Panc1 (cell line): ENCODE results near the gene COL10A1. TPM values are rescaled to one million over a fixed set of nuclear protein-coding genes. Genes with fewer than 3 reads are reported as not detected.

Source experiments
- ATAC-seq: fragments of 200-7000 bp; cut with Tn5 transposase; 2 replicates; pipeline ENCODE4 v1.9.1; 2020; ENCODE audit warnings: mild to moderate bottlenecking, moderate library complexity
- BruUV-seq: library from RNA; stranded (reverse); fragments of 400-500 nt; replicated peaks from 2 replicates; lab custom pipeline; 2021; lab: Mats Ljungman, UMichigan
- CTCF ChIA-PET: fragments of 300-600 bp; sonication (Branson Sonifier 250); formaldehyde crosslinking; loops from one replicate; lab custom pipeline; 2022; ENCODE audit warnings: antibody characterized with exemption; lab: Charles Lee
- POLR2A ChIA-PET: fragments of 300-600 bp; sonication (Branson Sonifier 250); formaldehyde crosslinking; loops from one replicate; lab custom pipeline; 2022; ENCODE audit warnings: antibody characterized with exemption; lab: Charles Lee
- DNase-seq: peaks from one replicate; pipeline ENCODE4 v3.0.0-alpha.2; 2010; ENCODE audit warnings: low read depth, low spot score
- H3K27ac ChIP-seq: 2 replicates; pipeline ENCODE4 v1.5.1; 2011; ENCODE audit warnings: mild to moderate bottlenecking, low read length, inconsistent platforms
- H3K27me3 ChIP-seq: fragments of 200-500 bp; sonication (Bioruptor generic); 2 replicates; pipeline ENCODE4 v1.6.0; 2014; ENCODE audit warnings: low read length, inconsistent platforms; ENCODE audit not compliant: control insufficient read depth, insufficient read depth
- H3K36me3 ChIP-seq: fragments of 200-500 bp; sonication (Bioruptor generic); 2 replicates; pipeline ENCODE4 v1.5.1; 2014; ENCODE audit warnings: inconsistent platforms, mild to moderate bottlenecking, low read length, moderate library complexity; ENCODE audit not compliant: control insufficient read depth, insufficient read depth
- H3K4me1 ChIP-seq: 2 replicates; pipeline ENCODE4 v1.5.1; 2011; ENCODE audit warnings: inconsistent platforms, mild to moderate bottlenecking, low read length, moderate library complexity; ENCODE audit not compliant: control insufficient read depth, insufficient read depth
- H3K4me3 ChIP-seq, 2 experiments: 2 replicates each; pipeline ENCODE4 v1.5.1; 2011 to 2012; ENCODE audit warnings: low read depth in 2 of 2, low read length in 2 of 2, mild to moderate bottlenecking in 2 of 2, inconsistent platforms in 1 of 2, moderate library complexity in 1 of 2
- H3K9me3 ChIP-seq: fragments of 200-500 bp; sonication (Bioruptor generic); 2 replicates; pipeline ENCODE4 v1.5.1; 2014; ENCODE audit warnings: low read depth, mild to moderate bottlenecking, inconsistent platforms, low read length, moderate library complexity; ENCODE audit not compliant: control insufficient read depth, insufficient read depth
- POLR2AphosphoS5 ChIP-seq: IDR thresholded peaks from 2 replicates; pipeline ENCODE4 v1.6.1; 2012; ENCODE audit warnings: mild to moderate bottlenecking, low read depth, low read length, moderate library complexity
- SIN3A ChIP-seq: IDR thresholded peaks from 2 replicates; pipeline ENCODE4 v1.6.1; 2012; ENCODE audit warnings: low read depth, mild to moderate bottlenecking, low read length, moderate library complexity, borderline replicate concordance; ENCODE audit not compliant: insufficient read depth
- TCF7L2 ChIP-seq: IDR thresholded peaks from 2 replicates; pipeline ENCODE4 v1.6.1; 2011; ENCODE audit warnings: mild to moderate bottlenecking, low read depth, low read length, inconsistent platforms
- in situ Hi-C: cut with HindIII; loops from 2 replicates; pipeline ENCODE4 v1.10.0; 2016; ENCODE audit warnings: low sequenced_read_pairs, low pct_unique_long_range_greater_than_20kb
- intact Hi-C: fragments of 100-400 bp; cut with micrococcal nuclease; formaldehyde crosslinking; loops from one replicate; pipeline ENCODE4 v1.10.0; 2022; ENCODE audit not compliant: unreplicated experiment
- total RNA-seq: library from RNA; stranded (reverse); gene quantifications from one replicate; pipeline ENCODE4 v1.2.1, GENCODE V29; 2021; ENCODE audit not compliant: unreplicated experiment
- TF ChIP-seq, protein P1 (sequence below): fragments of 450-650 bp; IDR thresholded peaks from 2 replicates; pipeline ENCODE4 v1.5.1; 2017; ENCODE audit warnings: mild to moderate bottlenecking
- TF ChIP-seq, protein P2 (sequence below), 2 experiments: IDR thresholded peaks; 2 replicates each; pipeline ENCODE4 v1.6.1; 2011 to 2012; ENCODE audit warnings: low read depth in 2 of 2, control low read depth in 1 of 2, low read length in 1 of 2, mild to moderate bottlenecking in 1 of 2, moderate library complexity in 1 of 2; ENCODE audit not compliant: insufficient read depth in 1 of 2

The COL10A1 gene
- total RNA-seq, 1 experiment from 2014 or later: not detected

DNA sequence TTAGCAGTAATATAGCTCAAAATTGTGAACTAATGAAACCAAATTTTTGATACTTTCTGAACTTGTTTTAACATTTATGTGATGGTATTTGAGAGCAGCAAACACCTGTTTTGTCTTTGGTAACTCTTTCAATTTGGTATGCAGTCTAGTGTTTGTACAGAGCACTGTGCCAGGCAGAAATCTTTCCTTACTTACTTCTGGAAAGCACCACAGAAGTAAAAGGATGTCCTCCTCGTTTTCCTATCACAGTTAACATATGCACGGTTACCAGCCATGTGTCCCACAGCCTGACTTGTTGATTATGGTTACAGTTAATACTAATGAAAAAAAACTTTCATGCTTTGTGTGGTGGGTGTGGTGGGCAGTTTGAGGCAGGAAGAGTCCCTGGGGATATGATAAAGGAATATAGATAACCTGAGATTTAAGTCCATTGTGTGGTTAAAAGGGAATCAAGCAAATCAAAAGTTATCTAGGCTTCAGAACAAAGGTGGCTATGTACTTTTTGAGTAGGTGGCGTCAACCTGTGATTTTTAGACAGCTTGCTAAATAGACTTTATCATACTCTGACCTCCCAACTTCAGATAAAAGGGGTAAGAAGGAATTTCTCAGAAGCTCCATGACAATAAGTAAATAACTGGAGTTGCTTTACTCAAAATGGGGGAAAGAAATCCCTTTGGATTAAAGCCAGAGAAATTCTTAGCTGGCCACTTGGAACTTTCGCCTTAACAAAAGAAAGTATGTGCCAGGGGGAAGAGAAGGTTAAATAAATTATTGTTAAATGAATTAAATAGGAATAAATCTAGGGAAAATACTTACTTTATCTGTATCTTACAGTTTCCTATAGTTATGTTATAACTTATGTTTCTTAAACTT is 20.1 kb upstream of the COL10A1 start:
- ChIA-PET CTCF (no interaction called here), POLR2A (no interaction called here)
- in situ Hi-C loops (no loop called here), intact Hi-C loops (no loop called here)
- no peaks in the 10 kb centered on the region for H3K9me3 ChIP-seq
- TF ChIP-seq, protein P1, sequence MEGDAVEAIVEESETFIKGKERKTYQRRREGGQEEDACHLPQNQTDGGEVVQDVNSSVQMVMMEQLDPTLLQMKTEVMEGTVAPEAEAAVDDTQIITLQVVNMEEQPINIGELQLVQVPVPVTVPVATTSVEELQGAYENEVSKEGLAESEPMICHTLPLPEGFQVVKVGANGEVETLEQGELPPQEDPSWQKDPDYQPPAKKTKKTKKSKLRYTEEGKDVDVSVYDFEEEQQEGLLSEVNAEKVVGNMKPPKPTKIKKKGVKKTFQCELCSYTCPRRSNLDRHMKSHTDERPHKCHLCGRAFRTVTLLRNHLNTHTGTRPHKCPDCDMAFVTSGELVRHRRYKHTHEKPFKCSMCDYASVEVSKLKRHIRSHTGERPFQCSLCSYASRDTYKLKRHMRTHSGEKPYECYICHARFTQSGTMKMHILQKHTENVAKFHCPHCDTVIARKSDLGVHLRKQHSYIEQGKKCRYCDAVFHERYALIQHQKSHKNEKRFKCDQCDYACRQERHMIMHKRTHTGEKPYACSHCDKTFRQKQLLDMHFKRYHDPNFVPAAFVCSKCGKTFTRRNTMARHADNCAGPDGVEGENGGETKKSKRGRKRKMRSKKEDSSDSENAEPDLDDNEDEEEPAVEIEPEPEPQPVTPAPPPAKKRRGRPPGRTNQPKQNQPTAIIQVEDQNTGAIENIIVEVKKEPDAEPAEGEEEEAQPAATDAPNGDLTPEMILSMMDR: no peak
- TF ChIP-seq POLR2AphosphoS5 (no peak), TCF7L2 (no peak), SIN3A (no peak)
- TF ChIP-seq, protein P2, sequence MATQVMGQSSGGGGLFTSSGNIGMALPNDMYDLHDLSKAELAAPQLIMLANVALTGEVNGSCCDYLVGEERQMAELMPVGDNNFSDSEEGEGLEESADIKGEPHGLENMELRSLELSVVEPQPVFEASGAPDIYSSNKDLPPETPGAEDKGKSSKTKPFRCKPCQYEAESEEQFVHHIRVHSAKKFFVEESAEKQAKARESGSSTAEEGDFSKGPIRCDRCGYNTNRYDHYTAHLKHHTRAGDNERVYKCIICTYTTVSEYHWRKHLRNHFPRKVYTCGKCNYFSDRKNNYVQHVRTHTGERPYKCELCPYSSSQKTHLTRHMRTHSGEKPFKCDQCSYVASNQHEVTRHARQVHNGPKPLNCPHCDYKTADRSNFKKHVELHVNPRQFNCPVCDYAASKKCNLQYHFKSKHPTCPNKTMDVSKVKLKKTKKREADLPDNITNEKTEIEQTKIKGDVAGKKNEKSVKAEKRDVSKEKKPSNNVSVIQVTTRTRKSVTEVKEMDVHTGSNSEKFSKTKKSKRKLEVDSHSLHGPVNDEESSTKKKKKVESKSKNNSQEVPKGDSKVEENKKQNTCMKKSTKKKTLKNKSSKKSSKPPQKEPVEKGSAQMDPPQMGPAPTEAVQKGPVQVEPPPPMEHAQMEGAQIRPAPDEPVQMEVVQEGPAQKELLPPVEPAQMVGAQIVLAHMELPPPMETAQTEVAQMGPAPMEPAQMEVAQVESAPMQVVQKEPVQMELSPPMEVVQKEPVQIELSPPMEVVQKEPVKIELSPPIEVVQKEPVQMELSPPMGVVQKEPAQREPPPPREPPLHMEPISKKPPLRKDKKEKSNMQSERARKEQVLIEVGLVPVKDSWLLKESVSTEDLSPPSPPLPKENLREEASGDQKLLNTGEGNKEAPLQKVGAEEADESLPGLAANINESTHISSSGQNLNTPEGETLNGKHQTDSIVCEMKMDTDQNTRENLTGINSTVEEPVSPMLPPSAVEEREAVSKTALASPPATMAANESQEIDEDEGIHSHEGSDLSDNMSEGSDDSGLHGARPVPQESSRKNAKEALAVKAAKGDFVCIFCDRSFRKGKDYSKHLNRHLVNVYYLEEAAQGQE (IDR thresholded peaks at IDR 0.05; ENCODE audit: insufficient read depth in 1 of 2, low read depth in 2 of 2, low read length in 1 of 2): no peak
- H3K4me3 ChIP-seq: no peak overlapping the region
- BruUV-seq: no TSS peak
- H3K27me3 ChIP-seq: no peaks in the 10 kb centered on the region
- DNase-seq (no peak), ATAC-seq (no peak)
- H3K27ac ChIP-seq: no peak overlapping the region
- no peaks in the 10 kb centered on the region for H3K36me3 ChIP-seq
- no peaks in the 10 kb centered on the region for H3K4me1 ChIP-seq

DNA sequence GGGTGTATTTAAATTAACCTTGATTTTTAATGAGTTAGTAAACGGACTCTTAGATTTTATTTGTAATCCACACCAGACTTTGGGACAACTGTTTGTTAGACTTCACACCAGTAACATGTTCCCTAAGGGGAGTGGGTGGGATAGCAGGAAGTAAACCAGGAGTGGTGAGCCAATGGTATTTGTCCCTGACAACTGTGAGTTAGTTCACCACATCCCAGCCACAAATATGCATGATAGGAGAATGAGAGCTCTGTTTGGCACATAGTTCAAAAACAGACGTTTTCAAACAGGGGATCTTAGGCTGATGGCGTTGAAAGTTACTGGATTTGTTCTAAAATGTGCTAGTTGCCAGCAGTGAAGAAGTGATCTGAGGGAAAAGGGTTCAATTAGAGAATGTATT is 18.7 kb upstream of the COL10A1 start:
- intact Hi-C loops: no loop called here
- no peak for ATAC-seq
- DNase-seq: no peak
- in situ Hi-C loops: no loop called here
- no peaks in the 10 kb centered on the region for H3K36me3 ChIP-seq
- H3K27ac ChIP-seq: no peak overlapping the region
- no peaks in the 10 kb centered on the region for H3K4me1 ChIP-seq
- H3K9me3 ChIP-seq: no peaks in the 10 kb centered on the region
- H3K27me3 ChIP-seq: no peaks in the 10 kb centered on the region
- ChIA-PET POLR2A (no interaction called here), CTCF (interaction anchor here (0.6 to 0.7 kb wide), 2 partner anchors 9 to 1782 kb away, joined by 3 to 4 read pairs; no protein-coding TSS in a partner anchor)
- no peak overlapping the region for H3K4me3 ChIP-seq
- BruUV-seq: no TSS peak
- TF ChIP-seq, protein P1: no peak
- TF ChIP-seq SIN3A (no peak), POLR2AphosphoS5 (no peak), TCF7L2 (no peak)
- TF ChIP-seq, protein P2 (IDR thresholded peaks at IDR 0.05; ENCODE audit: insufficient read depth in 1 of 2, low read depth in 2 of 2, low read length in 1 of 2): no peak
